Dermis blood vessel endothelial cell (primary cell): ENCODE measurements around the gene OR8G1. TPM values are rescaled to one million over a fixed set of nuclear protein-coding genes. Genes with fewer than 3 reads are reported as not detected.
"Not testable (repeated sequence)": the region's sequence is repeated elsewhere in the genome, so short reads cannot be mapped to it uniquely, and the experiment has no call there.

Experiments
- DNase-seq: peaks from one replicate; pipeline ENCODE4 v3.0.0; 2010
- total RNA-seq: library from RNA; depleted of rRNA; stranded (reverse); fragments of >200 nt; gene quantifications from 2 replicates; pipeline ENCODE4 v1.2.3, GENCODE V29; 2014

The OR8G1 gene
- not detected in 2 replicates for total RNA-seq

DNA sequence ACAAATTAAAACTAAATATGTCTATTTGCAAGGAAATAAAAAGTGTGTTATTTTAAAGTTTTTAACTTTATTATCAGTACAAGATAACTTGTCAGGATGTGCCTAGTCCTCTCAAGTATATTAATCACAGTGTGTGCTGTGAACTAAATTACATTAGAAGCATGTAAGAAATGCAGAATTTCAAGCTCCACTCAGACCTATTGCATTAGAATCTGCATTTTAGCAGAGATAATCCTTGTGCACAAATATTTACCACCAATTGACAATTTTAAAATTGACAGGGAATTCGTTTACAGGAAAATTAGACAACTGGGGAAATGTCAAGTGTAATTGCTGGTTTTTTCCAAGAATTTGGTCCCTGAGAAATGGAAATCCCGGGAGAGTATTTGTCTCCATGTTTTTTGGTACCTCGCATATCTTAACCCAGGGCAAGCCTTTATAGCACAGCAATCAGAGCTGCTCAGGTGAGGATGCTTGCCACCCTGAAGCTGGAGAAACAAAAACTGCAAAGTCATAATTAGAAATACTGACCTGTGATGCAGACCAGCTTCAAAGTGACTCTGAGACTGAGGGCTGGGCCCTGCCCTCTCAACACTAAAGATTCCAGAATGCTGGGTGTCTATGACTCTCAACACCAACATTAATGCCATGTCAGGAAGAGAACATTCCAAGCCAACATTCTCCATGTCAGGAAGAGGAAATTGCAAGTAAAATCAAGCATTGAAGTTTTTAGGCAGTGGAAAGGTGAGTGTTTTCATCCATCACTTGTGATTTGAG, at the start of gene OR8G1:
Gene OR8G1 (plus strand): TSS at position 475 of the 777 bp plus-strand sequence. CDS start 8,581 bp downstream, outside the sequence.
- DNase-seq, result no peak

DNA sequence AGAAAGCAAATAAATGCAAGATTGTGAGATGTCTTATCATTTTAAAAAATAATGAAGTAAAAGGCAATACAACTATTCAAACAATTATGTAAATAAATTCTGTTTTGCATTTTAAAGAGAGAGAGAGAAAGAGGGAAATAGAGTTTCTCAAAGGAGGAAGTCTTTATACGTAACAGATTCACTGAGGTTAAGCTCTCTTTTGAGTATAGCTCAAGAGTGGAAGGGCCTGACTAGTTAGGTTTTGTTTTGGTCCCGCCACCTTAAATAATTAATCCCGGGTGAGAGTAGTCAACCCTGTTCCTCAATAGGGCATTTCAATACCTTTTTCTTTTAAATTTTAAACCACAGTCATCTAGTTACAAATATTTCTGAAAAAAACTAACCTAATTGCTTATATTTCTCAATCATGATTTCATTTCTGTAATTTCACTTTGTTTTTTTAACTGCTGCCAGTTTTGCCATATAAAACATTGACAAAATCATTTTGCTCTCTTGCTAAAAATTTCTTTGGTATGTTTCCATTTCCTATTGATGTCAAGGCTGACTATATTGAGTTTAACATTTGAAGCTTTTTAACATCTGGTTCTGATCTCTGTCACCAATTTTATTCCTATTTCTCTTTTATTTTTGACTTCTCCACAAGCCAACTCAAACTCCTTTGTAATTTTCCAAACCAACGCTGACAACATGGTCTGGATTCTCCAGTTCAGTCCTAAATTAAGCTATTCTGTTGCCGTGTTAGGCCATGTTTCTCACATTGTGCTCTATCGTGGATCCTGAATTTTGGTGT, 47.5 kb upstream of the OR8G1 start:
- no peak for DNase-seq

DNA sequence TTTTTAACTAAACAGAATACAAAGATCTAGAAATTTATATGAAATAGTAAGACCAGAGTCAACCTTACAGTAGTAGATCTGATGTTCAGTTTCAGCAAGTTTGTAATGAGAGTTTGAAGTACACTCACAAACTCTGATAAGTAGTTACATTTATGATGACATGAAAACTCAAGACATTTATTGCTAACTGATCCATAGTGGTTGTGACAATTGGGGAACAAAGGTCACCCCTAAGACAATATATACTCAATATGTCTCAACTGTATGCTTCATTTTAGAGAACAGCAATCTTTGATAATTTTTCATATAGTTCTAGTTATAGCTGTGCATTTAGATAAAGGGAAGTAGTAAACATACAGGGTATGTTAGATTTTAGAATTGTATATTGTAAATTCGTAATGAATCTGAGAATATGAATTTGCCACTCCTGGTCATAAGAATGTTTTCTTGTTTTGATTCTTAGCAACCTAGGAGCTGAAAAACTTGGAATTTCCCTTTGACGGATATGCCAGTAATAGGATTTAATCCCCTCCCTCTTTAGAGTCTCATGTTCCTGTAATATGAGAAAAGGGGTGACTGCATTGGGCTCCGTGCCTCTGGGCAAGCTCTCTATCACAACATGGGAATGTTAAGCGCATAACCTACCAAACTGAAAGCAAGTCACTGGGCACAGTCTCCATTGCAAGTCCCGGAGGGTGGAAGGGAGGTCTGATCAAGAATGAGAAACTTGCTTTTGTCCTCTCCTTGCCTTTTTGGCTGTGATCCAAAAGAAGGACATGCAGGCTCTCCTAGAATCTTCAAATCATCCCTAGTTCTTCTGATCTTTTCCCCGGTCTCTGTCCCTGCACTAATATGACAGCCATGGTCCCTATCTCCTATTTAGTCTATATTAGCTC, 46.4 kb upstream of the OR8G1 start:
- DNase-seq, result no peak

DNA sequence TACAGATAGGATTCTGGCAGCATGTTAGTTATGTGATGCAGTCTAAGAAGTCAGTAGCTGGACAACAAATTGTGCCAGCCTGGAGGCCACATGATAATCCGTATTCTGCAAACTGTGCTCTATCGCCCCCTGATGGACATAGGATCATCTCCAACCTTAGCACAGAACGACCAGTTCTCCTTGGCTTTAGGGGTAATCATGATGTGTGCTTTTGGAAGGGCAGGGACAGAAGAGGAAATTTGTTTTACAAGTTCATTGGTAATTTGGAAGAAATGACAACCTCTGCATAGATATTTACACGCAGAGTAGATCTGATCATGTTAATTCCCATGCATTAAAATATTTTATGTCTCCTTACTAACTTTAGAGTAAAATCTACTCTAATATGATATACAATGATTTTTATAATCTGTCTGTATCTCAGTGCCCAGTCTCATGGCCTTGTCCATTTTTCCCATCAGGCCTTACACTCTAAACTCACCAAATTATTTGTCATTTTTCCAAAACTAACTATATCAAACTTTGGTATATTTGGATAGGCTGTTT, 45.6 kb upstream of the OR8G1 start:
- DNase-seq, result peak; percentile 87

DNA sequence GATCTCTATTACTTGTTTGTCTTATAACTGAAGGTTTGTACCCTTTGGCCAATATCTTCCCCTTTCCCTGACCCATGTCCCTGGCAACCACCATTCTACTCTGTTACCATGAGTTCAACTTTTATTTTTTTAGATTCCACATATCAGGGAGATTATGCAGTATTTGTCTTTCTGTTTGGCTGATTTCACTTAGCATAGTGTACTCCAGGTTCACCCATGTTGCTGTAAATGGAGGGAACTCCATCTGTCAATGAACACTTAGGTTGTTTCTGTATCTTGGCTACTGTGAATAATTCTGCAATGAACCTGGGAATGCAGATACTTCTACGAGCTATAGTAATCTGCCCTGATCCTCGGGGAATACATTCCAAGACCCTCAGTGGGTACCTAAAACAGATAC, 42.9 kb upstream of the OR8G1 start:
- no peak for DNase-seq

GRCh38 chr11:124198897-124199296, 42.0 kb upstream of the OR8G1 start:
- no peak for DNase-seq

- DNase-seq, result no peak
These were observed 41.2 kb upstream of the OR8G1 start for GRCh38 chr11:124199702-124200101.

DNA sequence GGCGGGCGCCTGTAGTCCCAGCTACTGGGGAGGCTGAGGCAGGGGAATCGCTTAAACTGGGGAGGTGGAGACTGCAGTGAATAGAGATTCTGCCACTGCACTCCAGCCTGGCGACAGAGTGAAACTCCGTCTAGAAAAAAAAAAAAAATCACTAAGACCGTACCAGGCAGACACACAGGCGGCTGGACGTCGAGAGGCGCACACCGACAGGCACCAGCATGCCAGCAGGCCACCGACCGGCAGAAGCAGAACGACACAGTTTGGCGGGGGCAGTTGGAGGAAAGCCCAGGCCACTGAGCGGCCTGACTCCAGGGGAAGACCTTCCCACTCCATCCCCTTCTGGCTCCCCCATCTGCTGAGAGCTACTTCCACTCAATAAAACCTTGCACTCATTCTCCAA, 40.2 kb upstream of the OR8G1 start:
- DNase-seq, result no peak

GRCh38 chr11:124202951-124203350, 37.9 kb upstream of the OR8G1 start:
- DNase-seq, result no peak

GRCh38 chr11:124204008-124204407, 36.9 kb upstream of the OR8G1 start:
- DNase-seq, result no peak

- no peak for DNase-seq
These were observed 33.6 kb upstream of the OR8G1 start for GRCh38 chr11:124207102-124207792.

- no peak for DNase-seq
These were observed 31.0 kb upstream of the OR8G1 start for GRCh38 chr11:124209824-124210357.

DNA sequence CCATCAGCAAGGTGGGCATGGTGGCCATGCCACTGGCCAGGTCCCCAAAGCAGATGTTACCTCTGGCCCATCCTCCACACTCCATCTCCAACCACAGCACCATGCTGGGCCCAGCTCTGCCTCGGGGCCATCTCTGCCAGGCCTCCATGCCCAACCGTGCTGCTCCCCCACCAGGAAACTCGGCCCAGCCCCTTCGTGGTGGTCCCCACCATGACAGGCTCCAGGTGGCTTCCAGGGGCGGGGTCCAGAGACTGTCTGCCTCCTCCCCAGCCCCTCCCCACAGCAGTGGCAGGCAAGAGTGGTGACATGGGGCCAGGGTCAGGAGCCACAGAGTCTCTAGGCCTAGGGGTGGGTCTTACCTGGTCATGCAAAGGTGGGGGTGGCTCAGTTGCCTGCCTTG, 30.5 kb upstream of the OR8G1 start:
- no peak for DNase-seq

GRCh38 chr11:124211321-124211720, 29.6 kb upstream of the OR8G1 start:
- DNase-seq, result no peak

GRCh38 chr11:124214027-124214426, 26.9 kb upstream of the OR8G1 start:
- no peak for DNase-seq

DNA sequence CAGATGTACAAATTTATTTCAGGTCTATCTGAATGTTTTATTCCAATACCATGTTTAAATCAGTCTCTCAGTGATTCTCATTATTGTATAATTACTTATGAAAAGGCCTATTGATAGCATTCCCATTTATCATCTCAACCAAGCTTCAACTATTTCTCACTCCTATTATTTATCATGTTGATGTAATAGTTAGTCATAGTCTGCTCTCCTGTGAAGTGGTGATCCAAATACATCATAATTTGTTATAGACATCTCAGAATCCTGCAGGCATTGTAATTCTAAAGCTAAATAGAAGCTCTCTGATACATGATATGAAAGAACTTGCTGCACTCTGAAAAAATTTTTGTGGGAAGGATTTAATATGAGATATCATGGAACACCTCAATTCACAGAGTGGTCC, 21.8 kb upstream of the OR8G1 start:
- DNase-seq, result no peak

DNA sequence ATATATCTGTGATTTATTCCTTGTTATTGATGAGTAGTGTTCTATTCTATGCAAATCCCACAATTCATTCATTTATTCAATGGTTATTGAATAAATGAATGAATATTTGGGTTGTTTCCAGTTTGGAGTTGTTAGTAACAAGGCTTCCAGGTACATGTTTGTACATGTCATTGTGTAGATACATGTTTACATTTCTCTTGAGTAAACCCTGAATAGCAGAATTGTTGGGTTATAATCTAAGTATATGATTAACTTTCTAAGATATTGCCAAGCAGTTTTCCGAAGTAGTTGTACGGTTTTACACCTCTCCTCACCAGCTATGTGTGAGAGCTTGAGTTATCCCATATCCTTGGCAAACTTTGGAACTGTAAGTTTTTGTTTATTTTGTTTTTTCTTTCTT, 18.5 kb upstream of the OR8G1 start:
- no peak for DNase-seq

DNA sequence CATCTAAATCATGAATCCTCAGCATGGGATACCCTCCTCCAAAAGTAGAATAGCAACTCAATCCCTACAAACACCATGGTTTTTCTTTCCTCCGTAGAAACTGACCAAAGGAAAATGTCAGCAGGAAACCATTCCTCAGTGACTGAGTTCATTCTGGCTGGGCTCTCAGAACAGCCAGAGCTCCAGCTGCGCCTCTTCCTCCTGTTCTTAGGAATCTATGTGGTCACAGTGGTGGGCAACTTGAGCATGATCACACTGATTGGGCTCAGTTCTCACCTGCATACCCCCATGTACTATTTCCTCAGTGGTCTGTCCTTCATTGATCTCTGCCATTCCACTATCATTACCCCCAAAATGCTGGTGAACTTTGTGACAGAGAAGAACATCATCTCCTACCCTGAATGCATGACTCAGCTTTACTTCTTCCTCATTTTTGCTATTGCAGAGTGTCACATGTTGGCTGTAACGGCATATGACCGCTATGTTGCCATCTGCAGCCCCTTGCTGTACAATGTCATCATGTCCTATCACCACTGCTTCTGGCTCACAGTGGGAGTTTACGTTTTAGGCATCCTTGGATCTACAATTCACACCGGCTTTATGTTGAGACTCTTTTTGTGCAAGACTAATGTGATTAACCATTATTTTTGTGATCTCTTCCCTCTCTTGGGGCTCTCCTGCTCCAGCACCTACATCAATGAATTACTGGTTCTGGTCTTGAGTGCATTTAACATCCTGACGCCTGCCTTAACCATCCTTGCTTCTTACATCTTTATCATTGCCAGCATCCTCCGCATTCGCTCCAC, 16.1 kb upstream of the OR8G1 start:
- not testable (repeated sequence) for DNase-seq

GRCh38 chr11:124225471-124225870, 15.4 kb upstream of the OR8G1 start:
- no peak for DNase-seq

DNA sequence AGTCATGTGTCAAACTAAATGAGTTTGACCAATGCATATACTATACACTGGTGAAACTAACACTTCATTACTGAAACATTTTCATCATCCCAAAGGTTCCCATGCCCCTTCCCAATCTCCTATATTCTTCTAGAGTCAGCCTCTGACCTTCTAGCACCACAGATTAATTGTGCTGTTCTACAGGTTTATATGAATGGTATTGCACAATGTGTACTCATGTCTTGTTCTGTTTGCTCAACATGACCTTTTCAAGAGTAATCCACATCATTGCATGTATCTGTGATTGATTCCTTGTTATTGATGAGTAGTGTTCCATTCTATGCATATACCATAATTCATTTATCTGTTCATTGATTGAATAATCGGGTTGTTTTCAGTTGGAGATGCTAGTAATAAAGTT, 7.5 kb upstream of the OR8G1 start:
- DNase-seq, result no peak

DNA sequence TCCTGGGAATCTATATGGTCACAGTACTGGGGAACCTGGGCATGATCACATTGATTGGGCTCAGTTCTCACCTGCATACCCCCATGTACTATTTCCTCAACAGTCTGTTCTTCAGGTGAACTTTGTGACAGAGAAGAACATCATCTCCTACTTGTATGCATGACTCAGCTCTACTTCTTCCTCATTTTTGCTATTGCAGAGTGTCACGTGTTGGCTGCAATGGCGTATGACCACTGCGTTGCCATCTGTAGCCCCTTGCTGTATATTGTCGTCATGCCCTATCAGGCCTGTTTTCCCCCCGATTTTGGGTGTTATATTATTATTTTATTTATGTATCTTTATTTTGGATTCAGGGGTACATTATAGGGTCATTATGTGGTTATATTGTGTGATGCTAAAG, 2.4 kb upstream of the OR8G1 start:
- no peak for DNase-seq
